ENCODE results near the gene THBD.

Gene THBD

GRCh38 chr20:23084845-23085365 is 35.4 kb upstream of the THBD start:
- no peak for DNase-seq (ENCODE audit: low spot score)

GRCh38 chr20:23084282-23084844 is 34.9 kb upstream of the THBD start:
- DNase-seq (ENCODE audit: low spot score): no peak

GRCh38 chr20:23083553-23084220 is 34.2 kb upstream of the THBD start:
- no peak for DNase-seq (ENCODE audit: low spot score)

- no peak for DNase-seq (ENCODE audit: low spot score)
Observed at GRCh38 chr20:23082846-23083552, 33.5 kb upstream of the THBD start.

GRCh38 chr20:23081263-23081819 is 31.9 kb upstream of the THBD start:
- no peak for DNase-seq (ENCODE audit: low spot score)

GRCh38 chr20:23080521-23080920 is 31.0 kb upstream of the THBD start:
- DNase-seq (ENCODE audit: low spot score): no peak

GRCh38 chr20:23079926-23080325 is 30.5 kb upstream of the THBD start:
- DNase-seq (ENCODE audit: low spot score): no peak

- peak; percentile 28 for DNase-seq (ENCODE audit: low spot score)
Observed at GRCh38 chr20:23079016-23079351, 29.5 kb upstream of the THBD start.

GRCh38 chr20:23078351-23079015 is 29.0 kb upstream of the THBD start:
- DNase-seq (ENCODE audit: low spot score): no peak

GRCh38 chr20:23077277-23077676 is 27.8 kb upstream of the THBD start:
- DNase-seq (ENCODE audit: low spot score): no peak

- no peak for DNase-seq (ENCODE audit: low spot score)
Observed at GRCh38 chr20:23074052-23074451, 24.6 kb upstream of the THBD start.

GRCh38 chr20:23072892-23073586 is 23.6 kb upstream of the THBD start:
- no peak for DNase-seq (ENCODE audit: low spot score)

- DNase-seq (ENCODE audit: low spot score): no peak
Observed at GRCh38 chr20:23071996-23072395, 22.5 kb upstream of the THBD start.

- DNase-seq (ENCODE audit: low spot score): no peak
Observed at GRCh38 chr20:23071398-23071797, 21.9 kb upstream of the THBD start.

- no peak for DNase-seq (ENCODE audit: low spot score)
Observed at GRCh38 chr20:23069108-23069507, 19.6 kb upstream of the THBD start.

GRCh38 chr20:23068283-23068682 is 18.8 kb upstream of the THBD start:
- DNase-seq (ENCODE audit: low spot score): no peak

GRCh38 chr20:23066772-23067171 is 17.3 kb upstream of the THBD start:
- DNase-seq (ENCODE audit: low spot score): no peak

GRCh38 chr20:23065266-23066201 is 16.1 kb upstream of the THBD start:
- no peak for DNase-seq (ENCODE audit: low spot score)

- DNase-seq (ENCODE audit: low spot score): no peak
Observed at GRCh38 chr20:23063581-23063980, 14.1 kb upstream of the THBD start.

GRCh38 chr20:23063168-23063567 is 13.7 kb upstream of the THBD start:
- no peak for DNase-seq (ENCODE audit: low spot score)

GRCh38 chr20:23062632-23063031 is 13.2 kb upstream of the THBD start:
- DNase-seq (ENCODE audit: low spot score): no peak
